A673 (cell line): ENCODE results near the gene CD163L1.

ENCODE experiments used
- CTCF ChIP-seq: fragments of 300-800, 200-600 bp; sonication (generic); conservative IDR thresholded peaks from 2 replicates; pipeline ENCODE4 v1.5.1; 2017; ENCODE audit warnings: low read depth, mild to moderate bottlenecking, antibody characterized with exemption, low read length, moderate library complexity, mixed read lengths
- EZH2 ChIP-seq: fragments of 200-600 bp; sonication (generic); IDR thresholded peaks from 2 replicates; pipeline ENCODE4 v1.6.1; 2017; ENCODE audit warnings: borderline replicate concordance, low read depth, mild to moderate bottlenecking, mixed read lengths, antibody characterized with exemption, low read length; ENCODE audit not compliant: poor library complexity, severe bottlenecking

DNA sequence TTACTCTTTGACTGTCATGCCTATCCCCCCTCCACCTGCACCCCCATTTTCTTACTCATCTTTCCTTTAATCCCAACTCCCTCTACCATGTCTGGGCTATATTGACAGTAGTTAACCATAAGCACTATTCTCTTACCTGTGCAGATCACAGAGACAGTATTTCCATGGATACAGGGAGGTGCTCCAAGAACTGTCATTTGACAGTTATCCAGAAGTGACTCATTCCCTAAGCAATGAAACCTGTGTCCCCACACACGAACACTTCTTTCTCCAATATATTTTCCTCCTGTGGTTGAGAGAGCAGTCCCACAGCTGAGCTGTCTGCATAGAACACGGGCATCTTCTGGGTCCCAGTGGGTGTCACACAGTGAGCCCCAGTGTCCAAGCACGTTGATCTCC, 68.8 kb downstream of the CD163L1 start:
- TF ChIP-seq CTCF: no peak
- TF ChIP-seq EZH2: no peak
